Small intestine (tissue), 7 donors: ENCODE data around the gene LAMA2. TPM values are rescaled to one million over a fixed set of nuclear protein-coding genes. Genes with fewer than 3 reads are reported as not detected.

Experiments used
- DNase-seq, 2 donors: peaks; one replicate each; pipeline versions ENCODE4 v3.0.0 to v3.0.0-alpha.2; 2013
- FAIRE-seq: peaks from 2 replicates; lab custom pipeline; 2012; peaks lifted over from hg19 to GRCh38; lab: Jason Lieb, UNC
- H3K27ac ChIP-seq, 3 donors: one replicate each; pipeline ENCODE4 v1.5.1; 2013; ENCODE audit warnings: low read length in 2 of 3, mild to moderate bottlenecking in 2 of 3, control low read depth in 1 of 3, inconsistent platforms in 1 of 3, low read depth in 1 of 3, moderate library complexity in 1 of 3
- H3K27me3 ChIP-seq, 3 donors: one replicate each; pipeline ENCODE4 v1.6.1; 2013; ENCODE audit warnings: low read length in 3 of 3, inconsistent platforms in 1 of 3; ENCODE audit not compliant: control insufficient read depth in 3 of 3, insufficient read depth in 3 of 3
- H3K36me3 ChIP-seq, 3 donors: one replicate each; pipeline ENCODE4 v1.6.1; 2013; ENCODE audit warnings: low read length in 3 of 3, inconsistent platforms in 1 of 3, low read depth in 1 of 3, mild to moderate bottlenecking in 1 of 3, moderate library complexity in 1 of 3; ENCODE audit not compliant: control insufficient read depth in 3 of 3, insufficient read depth in 2 of 3
- H3K4me1 ChIP-seq, 3 donors: one replicate each; pipeline ENCODE4 v1.6.1; 2013; ENCODE audit warnings: low read length in 2 of 3, inconsistent platforms in 1 of 3, low read depth in 1 of 3, mild to moderate bottlenecking in 1 of 3, moderate library complexity in 1 of 3; ENCODE audit not compliant: control insufficient read depth in 3 of 3, insufficient read depth in 2 of 3
- H3K4me3 ChIP-seq, 3 donors: one replicate each; pipeline ENCODE4 v1.5.1; 2013; ENCODE audit warnings: low read length in 3 of 3, control low read depth in 1 of 3, inconsistent platforms in 1 of 3, low read depth in 1 of 3, mild to moderate bottlenecking in 1 of 3, moderate library complexity in 1 of 3
- H3K9me3 ChIP-seq, 2 donors: one replicate each; pipeline ENCODE4 v1.6.1; 2013; ENCODE audit warnings: low read depth in 1 of 2, low read length in 1 of 2; ENCODE audit not compliant: control insufficient read depth in 2 of 2, insufficient read depth in 1 of 2
- WGBS, 3 donors: extraction: QIAGEN DNeasy Blood & Tissue Kit; methylation state at CpG; one replicate each; pipeline ENCODE4 v1.1.7; 2013; 5-methylcytosine and 5-hydroxymethylcytosine counted together
- polyA plus RNA-seq, 4 donors: library from polyadenylated mRNA; stranded (reverse) in 3 of 4; unstranded in 1 of 4; fragments of 200-250 nt in 3 of 4; fragments of 120-200 nt in 1 of 4; gene quantifications; one replicate each; pipeline versions ENCODE4 v1.2.1 to v1.2.3, GENCODE V29; 2013
- donor health status: healthy with polysubstance abuse.
- donor health status: control.
- donor health status: control.
- donor health status: Bipolar disorder and iron deficiency.
- donor health status: healthy.

LAMA2 gene
- polyA plus RNA-seq, 4 donors = 0.67 to 12.7 (median 1.1) TPM

- Histone ChIP-seq H3K27me3 (no peaks in the 10 kb centered on the region), H3K4me1 (no peaks in the 10 kb centered on the region), H3K4me3 (no peak overlapping the region), H3K36me3 (peaks cover 0 to 9% (median 0%) of the 10 kb centered on the region in 3 donors), H3K27ac (no peak overlapping the region), H3K9me3 (no peaks in the 10 kb centered on the region)
- DNase-seq = no peak
- 88 to 95% (median 93%) methylated on average over 5 of the region's 5 CpGs for WGBS, 3 donors
- no peak for FAIRE-seq
Measured at GRCh38 chr6:129555206-129555832, 672.4 kb downstream of the LAMA2 start.

GRCh38 chr6:129558248-129558647 is 675.3 kb downstream of the LAMA2 start:
- no peaks in the 10 kb centered on the region for H3K4me1 ChIP-seq
- no peak overlapping the region for H3K27ac ChIP-seq
- no peaks in the 10 kb centered on the region for H3K27me3 ChIP-seq
- H3K4me3 ChIP-seq = no peak overlapping the region
- DNase-seq = no peak
- H3K36me3 ChIP-seq = peaks cover 0 to 6% (median 0%) of the 10 kb centered on the region in 3 donors
- no peak for FAIRE-seq
- 75 to 91% (median 84%) methylated on average over 1 of the region's 1 CpG for WGBS, 3 donors
- H3K9me3 ChIP-seq = no peaks in the 10 kb centered on the region

- Histone ChIP-seq H3K4me3 (no peak overlapping the region), H3K27ac (no peak overlapping the region), H3K4me1 (peaks cover 0 to 5% (median 0%) of the 10 kb centered on the region in 3 donors), H3K27me3 (no peaks in the 10 kb centered on the region), H3K36me3 (peaks cover 0 to 4% (median 0%) of the 10 kb centered on the region in 3 donors), H3K9me3 (no peaks in the 10 kb centered on the region)
- DNase-seq (no peak), FAIRE-seq (no peak)
- 72 to 96% (median 81%) methylated on average over 4 of the region's 4 CpGs for WGBS, 3 donors
Measured at GRCh38 chr6:129565366-129565765, 682.4 kb downstream of the LAMA2 start.

GRCh38 chr6:129565811-129566210 is 682.9 kb downstream of the LAMA2 start:
- Histone ChIP-seq H3K27ac (no peak overlapping the region), H3K9me3 (no peaks in the 10 kb centered on the region), H3K4me3 (no peak overlapping the region), H3K4me1 (peaks cover 0 to 5% (median 0%) of the 10 kb centered on the region in 3 donors), H3K36me3 (peaks cover 0 to 4% (median 0%) of the 10 kb centered on the region in 3 donors), H3K27me3 (no peaks in the 10 kb centered on the region)
- no peak for FAIRE-seq
- 61 to 85% (median 78%) methylated on average over 2 of the region's 2 CpGs for WGBS, 3 donors
- DNase-seq = no peak
